Smooth muscle cell of the brain vasculature (primary cell): Measurements from ENCODE around the gene CAMK4.
"Not testable (repeated sequence)": the region's sequence is repeated elsewhere in the genome, so short reads cannot be mapped to it uniquely, and the experiment has no call there.

Experiments used
- DNase-seq: peaks from one replicate; pipeline ENCODE4 v3.0.0-alpha.2; 2012; ENCODE audit warnings: low read depth, low spot score

CAMK4 gene

GRCh38 chr5:111379391-111379816, 155.2 kb downstream of the CAMK4 start:
- DNase-seq = no peak

GRCh38 chr5:111383288-111383970, 159.2 kb downstream of the CAMK4 start:
- no peak for DNase-seq

DNA sequence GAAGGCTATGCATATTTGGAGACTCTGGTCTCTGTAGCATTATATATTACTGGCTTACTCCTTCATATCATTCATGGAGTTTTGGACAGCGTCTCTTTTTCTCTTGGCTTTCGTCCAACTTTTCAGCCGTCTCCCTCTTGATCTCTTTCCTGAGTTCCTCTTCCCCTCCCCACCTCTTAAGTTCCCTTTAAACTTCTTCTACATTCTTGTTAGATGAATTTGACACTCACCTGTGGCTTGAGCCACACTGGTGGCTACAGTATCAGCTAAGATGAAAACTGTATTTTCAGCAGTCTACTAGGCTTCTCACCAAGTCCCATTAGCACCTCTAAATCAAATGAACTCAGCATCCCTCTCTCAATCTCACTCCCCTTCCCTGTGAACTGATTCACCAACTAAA, 160.0 kb downstream of the CAMK4 start:
- no peak for DNase-seq

DNA sequence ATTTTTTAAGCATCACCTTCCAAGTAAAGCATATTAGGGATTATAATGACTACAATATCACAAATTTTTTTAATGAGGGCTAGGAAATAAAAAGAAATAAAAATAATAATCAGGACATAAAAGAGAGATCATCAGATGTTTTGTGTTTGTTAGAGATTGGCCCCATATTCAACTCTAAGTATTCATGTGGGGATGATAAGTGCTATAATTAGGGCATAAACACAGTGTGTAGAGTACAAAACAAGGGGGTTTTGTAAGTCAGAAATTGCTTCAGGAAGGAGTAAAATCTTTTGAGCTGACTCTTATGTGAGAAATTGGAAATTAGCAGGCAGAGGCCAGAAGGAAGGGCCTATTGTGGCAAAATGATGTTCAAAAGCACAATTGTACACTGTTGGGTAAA, 160.9 kb downstream of the CAMK4 start:
- no peak for DNase-seq

- DNase-seq = no peak
Measured at GRCh38 chr5:111385970-111386831, 162.0 kb downstream of the CAMK4 start.

DNA sequence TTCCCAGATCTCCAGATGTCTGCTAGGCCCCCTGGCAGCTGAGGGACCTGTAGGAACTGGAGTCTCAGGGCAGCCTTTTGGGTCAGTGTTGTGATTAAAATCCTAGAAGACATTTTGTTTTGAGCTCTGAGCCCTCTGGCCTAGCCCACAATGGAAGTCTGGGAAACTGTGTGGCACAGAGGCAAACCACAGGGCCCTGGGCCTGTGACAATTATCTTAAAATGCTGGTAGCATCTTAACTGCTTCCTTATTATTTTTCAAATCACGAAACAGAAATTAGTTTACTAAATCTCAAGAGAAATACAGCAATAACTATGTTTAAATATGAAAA, 162.6 kb downstream of the CAMK4 start:
- no peak for DNase-seq

DNA sequence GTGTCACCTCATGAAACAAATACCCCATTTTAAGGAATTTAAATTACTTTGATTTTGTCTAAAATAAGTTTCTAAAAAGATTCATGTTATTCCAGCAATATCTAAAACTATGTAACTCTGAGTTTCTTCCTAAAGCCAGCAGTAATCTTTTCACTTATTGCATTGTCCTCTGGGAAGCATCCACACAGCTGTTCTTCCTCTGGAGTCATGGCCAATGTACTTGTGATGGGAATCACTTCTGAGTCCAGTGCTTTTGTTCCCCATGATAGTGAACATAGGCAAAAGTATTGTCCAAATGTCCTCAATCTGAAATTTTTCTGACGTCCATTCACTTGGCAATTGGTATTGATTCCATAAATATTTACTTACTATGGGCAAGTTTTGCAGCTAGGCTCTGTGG, 163.2 kb downstream of the CAMK4 start:
- no peak for DNase-seq

- DNase-seq = no peak
Measured at GRCh38 chr5:111389390-111390082, 165.4 kb downstream of the CAMK4 start.

DNA sequence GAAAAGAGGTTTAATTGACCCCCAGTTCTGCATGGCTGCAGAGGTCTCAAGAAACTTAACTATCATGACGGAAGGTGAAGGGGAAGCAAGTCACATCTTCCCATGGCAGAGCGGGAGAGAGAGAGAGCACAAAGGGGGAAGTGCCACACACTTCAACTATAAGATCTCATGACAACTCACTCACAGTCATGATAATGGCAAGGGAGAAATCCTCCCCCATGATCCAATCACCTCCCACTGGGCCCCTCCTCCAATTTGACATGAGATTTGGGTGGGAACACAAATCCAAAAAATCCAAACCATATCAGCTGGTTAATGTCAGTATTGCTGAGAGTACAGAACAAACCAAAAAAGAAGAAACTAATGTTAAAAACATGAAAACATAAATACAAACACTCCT, 168.0 kb downstream of the CAMK4 start:
- DNase-seq = no peak

DNA sequence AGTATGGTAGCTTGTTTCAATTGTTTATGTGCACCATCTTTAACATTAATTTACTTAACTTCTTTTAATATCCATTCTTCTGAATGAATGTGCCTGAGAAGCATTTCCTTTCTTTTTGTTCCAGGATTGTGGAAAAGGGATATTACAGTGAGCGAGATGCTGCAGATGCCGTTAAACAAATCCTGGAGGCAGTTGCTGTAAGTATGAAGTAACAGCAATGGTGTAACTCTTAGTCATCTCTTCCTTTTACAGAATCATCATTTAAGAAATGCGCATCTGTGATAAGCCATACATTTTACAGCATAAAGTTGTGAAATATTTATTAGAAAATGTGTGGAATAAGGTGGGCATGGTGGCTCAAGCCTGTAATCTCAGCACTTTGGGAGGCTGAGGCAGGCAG, 170.4 kb downstream of the CAMK4 start:
- DNase-seq = no peak

DNA sequence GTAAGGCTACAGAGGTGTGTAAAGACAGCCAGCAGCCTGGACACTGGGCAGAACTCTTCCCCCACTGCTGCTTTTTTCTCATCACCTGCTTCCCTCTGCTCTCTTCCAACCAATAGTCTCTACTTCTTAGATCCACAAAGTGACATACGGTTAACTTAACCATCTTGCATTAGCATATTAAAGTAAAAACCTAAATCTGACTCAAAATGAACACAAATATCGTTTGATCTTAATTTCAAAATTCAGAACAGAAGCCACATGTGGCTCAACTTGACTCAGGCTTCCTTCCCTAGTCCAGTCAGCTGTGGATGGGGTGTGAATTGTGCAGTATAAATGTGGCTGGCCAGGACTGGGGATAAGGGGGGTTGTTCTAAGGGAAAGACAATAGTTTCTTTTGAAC, 173.8 kb downstream of the CAMK4 start:
- no peak for DNase-seq

GRCh38 chr5:111399113-111399512, 174.9 kb downstream of the CAMK4 start:
- no peak for DNase-seq

GRCh38 chr5:111401906-111402305, 177.7 kb downstream of the CAMK4 start:
- no peak for DNase-seq

GRCh38 chr5:111404270-111404769, 180.1 kb downstream of the CAMK4 start:
- no peak for DNase-seq

- no peak for DNase-seq
Measured at GRCh38 chr5:111407562-111407961, 183.4 kb downstream of the CAMK4 start.

DNA sequence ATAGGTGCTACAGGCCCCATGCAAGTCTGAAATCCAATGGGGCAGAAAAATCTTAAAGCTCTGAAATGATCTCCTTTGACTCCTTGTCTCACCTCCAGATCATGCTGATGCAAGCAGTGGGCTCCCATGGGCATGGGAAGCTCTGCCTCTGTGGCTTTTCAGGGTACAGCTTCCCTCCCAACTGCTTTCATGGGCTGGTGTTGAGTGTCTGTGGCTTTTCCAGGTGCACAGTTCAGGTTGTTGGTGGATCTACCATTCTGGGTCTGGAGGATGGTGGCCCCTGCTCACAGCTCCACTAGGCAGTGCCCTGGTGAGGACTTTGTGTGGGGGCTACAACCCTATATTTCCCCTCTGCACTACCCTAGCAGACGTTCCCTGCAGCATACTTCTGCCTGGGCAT, 184.6 kb downstream of the CAMK4 start:
- no peak for DNase-seq

DNA sequence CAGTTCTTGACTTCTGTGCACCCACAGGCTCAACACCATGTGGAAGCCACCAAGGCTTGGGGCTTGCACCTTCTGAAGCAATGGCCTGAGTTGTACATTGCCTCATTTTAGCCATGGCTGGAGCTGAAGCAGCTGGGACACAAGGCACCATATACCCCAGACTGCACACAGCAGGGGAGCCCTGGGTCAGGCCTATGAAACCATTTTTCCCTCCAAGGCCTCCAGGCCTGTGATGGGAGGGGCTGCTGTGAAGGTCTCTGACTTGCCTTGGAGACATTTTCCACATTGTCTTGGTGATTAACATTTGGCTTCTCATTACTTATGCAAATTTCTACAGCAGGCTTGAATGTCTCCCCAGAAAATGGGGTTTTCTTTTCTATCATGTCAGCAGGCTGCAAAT, 185.1 kb downstream of the CAMK4 start:
- DNase-seq = not testable (repeated sequence)

DNA sequence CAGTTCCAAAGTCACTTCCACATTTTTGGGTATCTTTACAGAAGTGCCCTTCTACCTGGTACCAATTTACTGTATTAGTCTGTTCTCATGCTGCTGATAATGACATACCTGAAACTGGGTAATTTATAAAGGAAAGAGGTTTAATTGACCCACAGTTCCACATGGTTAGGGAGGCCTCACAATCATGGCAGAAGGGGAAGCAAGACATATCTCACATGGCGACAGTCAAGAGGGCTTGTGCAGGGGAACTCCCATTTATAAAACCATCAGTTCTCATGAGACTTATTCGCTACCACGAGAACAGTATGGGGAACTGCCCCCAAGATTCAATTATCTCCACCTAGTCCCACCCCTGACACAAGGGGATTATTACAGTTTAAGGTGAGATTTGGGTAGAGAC, 185.9 kb downstream of the CAMK4 start:
- DNase-seq = not testable (repeated sequence)

- DNase-seq = no peak
Measured at GRCh38 chr5:111411301-111411700, 187.1 kb downstream of the CAMK4 start.

GRCh38 chr5:111412593-111412992, 188.4 kb downstream of the CAMK4 start:
- no peak for DNase-seq

- DNase-seq = no peak
Measured at GRCh38 chr5:111415053-111415452, 190.9 kb downstream of the CAMK4 start.

GRCh38 chr5:111422245-111422644, 198.1 kb downstream of the CAMK4 start:
- DNase-seq = no peak
